ENCODE results near the gene FHOD1.

Gene FHOD1

GRCh38 chr16:67188798-67189197, 58.5 kb downstream of the FHOD1 start:
- DNase-seq: no peak

- no peak for DNase-seq
Observed at GRCh38 chr16:67188323-67188722, 59.0 kb downstream of the FHOD1 start.

GRCh38 chr16:67187175-67187890, 59.9 kb downstream of the FHOD1 start:
- DNase-seq: no peak

GRCh38 chr16:67186550-67186950, 60.7 kb downstream of the FHOD1 start:
- DNase-seq: no peak

GRCh38 chr16:67185651-67186134, 61.6 kb downstream of the FHOD1 start:
- DNase-seq: no peak

- DNase-seq: no peak
Observed at GRCh38 chr16:67184995-67185650, 62.2 kb downstream of the FHOD1 start.

- DNase-seq: no peak
Observed at GRCh38 chr16:67184453-67184994, 62.8 kb downstream of the FHOD1 start.

GRCh38 chr16:67183627-67184452, 63.4 kb downstream of the FHOD1 start, which contains the start of gene MATCAP1:
Gene MATCAP1, minus strand, starts transcription at chr16:67183963. Its CDS starts 3,353 bp downstream, at chr16:67180610.
- DNase-seq: peak; percentile 95

GRCh38 chr16:67183284-67183626, 64.0 kb downstream of the FHOD1 start:
- no peak for DNase-seq

- no peak for DNase-seq
Observed at GRCh38 chr16:67182288-67182687, 65.0 kb downstream of the FHOD1 start.

GRCh38 chr16:67181346-67181745, 65.9 kb downstream of the FHOD1 start:
- no peak for DNase-seq

GRCh38 chr16:67180166-67180565, 67.1 kb downstream of the FHOD1 start:
- no peak for DNase-seq

- no peak for DNase-seq
Observed at GRCh38 chr16:67179421-67180080, 67.7 kb downstream of the FHOD1 start.

Measured in NCI-H2227 treated with DMSO at 0.1 percent for 48 hours (cell line).